NCI-H446 (cell line): ENCODE data around the gene AKAP3.

Experiments
- DNase-seq, 2 experiments: peaks; one replicate each; lab custom pipeline; 2025; lab: John Stamatoyannopoulos, UW

AKAP3 gene

GRCh38 chr12:4595881-4596280 lies 53.0 kb downstream of the AKAP3 start:
- no peak for DNase-seq

GRCh38 chr12:4591180-4591687 lies 57.6 kb downstream of the AKAP3 start:
- no peak for DNase-seq

GRCh38 chr12:4589941-4590340 lies 58.9 kb downstream of the AKAP3 start:
- DNase-seq, result no peak

GRCh38 chr12:4588916-4589315 lies 59.9 kb downstream of the AKAP3 start:
- no peak for DNase-seq

GRCh38 chr12:4587108-4587507 lies 61.7 kb downstream of the AKAP3 start:
- no peak for DNase-seq

GRCh38 chr12:4586500-4586899 lies 62.4 kb downstream of the AKAP3 start:
- DNase-seq, result no peak

GRCh38 chr12:4584896-4585295 lies 64.0 kb downstream of the AKAP3 start:
- no peak for DNase-seq

- no peak for DNase-seq
Observed at GRCh38 chr12:4584281-4584680, 64.6 kb downstream of the AKAP3 start.

- no peak for DNase-seq
Observed at GRCh38 chr12:4580281-4580688, 68.6 kb downstream of the AKAP3 start.

GRCh38 chr12:4579305-4580102 lies 69.3 kb downstream of the AKAP3 start:
- DNase-seq, result no peak

GRCh38 chr12:4572680-4573079 lies 76.2 kb downstream of the AKAP3 start:
- no peak for DNase-seq

GRCh38 chr12:4569261-4569660 lies 79.6 kb downstream of the AKAP3 start:
- DNase-seq, result no peak

GRCh38 chr12:4567073-4567881 lies 81.6 kb downstream of the AKAP3 start:
- DNase-seq, result no peak

- DNase-seq, result no peak
Observed at GRCh38 chr12:4566474-4566873, 82.4 kb downstream of the AKAP3 start.
